H7 (cell line): ENCODE results near the gene TRIM28. TPM values are rescaled to one million over a fixed set of nuclear protein-coding genes. Genes with fewer than 3 reads are reported as not detected.

Source experiments
- DNase-seq: peaks from one replicate; pipeline ENCODE4 v3.0.0; 2012
- H3K27me3 ChIP-seq: 2 replicates; pipeline ENCODE4 v1.6.0; 2011; ENCODE audit warnings: mild to moderate bottlenecking, low read length; ENCODE audit not compliant: control insufficient read depth, insufficient read depth
- H3K36me3 ChIP-seq: replicated peaks from 2 replicates; pipeline ENCODE4 v1.5.1; 2011; ENCODE audit warnings: low read length; ENCODE audit not compliant: control insufficient read depth, insufficient read depth
- H3K4me3 ChIP-seq: 2 replicates; pipeline ENCODE4 v1.5.1; 2011; ENCODE audit warnings: low read depth, mild to moderate bottlenecking, control low read depth, low read length, moderate library complexity; ENCODE audit not compliant: insufficient read depth
- total RNA-seq: library from RNA; depleted of rRNA; stranded (reverse); fragments of >200 nt; shearing (Covaris generic); gene quantifications from 2 replicates; pipeline ENCODE4 v1.2.3, GENCODE V29; 2014

The TRIM28 gene
- total RNA-seq, 1 experiment from 2014 or later: 1,979 TPM

GRCh38 chr19:58514564-58515022, 29.3 kb upstream of the TRIM28 start:
- DNase-seq: no peak
- H3K4me3 ChIP-seq: peak overlapping the region; percentile 53
- no peaks in the 10 kb centered on the region; the same call in 1 of the 2 replicates for H3K36me3 ChIP-seq
- H3K27me3 ChIP-seq: no peaks in the 10 kb centered on the region

GRCh38 chr19:58515259-58515658, 28.6 kb upstream of the TRIM28 start:
- no peaks in the 10 kb centered on the region for H3K27me3 ChIP-seq
- no peaks in the 10 kb centered on the region; the same call in 1 of the 2 replicates for H3K36me3 ChIP-seq
- DNase-seq: no peak
- H3K4me3 ChIP-seq: no peak overlapping the region

DNA sequence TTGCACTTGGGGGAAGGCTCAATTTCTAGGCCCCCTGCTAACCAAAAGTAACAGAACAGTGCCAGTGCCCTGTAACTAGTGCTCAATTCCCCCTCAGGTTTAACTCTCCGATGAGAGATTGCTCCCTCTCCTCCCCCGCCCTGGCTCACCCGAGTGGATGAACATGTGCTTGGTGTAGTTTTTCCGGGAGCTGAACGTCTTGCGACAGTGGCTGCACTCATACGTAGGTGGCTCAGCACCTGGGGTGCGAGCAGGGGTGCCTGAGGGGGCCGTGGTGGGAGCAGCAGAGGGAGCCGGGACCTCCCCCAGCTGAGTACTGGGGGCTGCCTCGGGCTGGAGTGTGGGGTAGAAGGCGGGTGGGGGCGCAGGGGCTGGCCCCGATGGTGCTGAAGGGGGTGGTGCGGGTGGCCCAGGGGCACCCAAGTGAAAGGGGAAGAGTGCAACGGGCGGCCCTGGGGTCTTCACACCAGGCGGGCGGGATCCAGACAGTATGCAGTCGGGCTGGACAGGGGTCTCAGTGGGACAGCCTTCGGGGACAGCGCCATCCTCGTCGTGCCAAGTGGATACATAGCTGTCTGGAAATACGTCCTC, 27.5 kb upstream of the TRIM28 start:
- peak; percentile 46 for DNase-seq
- Histone ChIP-seq H3K4me3 (no peak overlapping the region), H3K36me3 (no peaks in the 10 kb centered on the region; the same call in 1 of the 2 replicates), H3K27me3 (no peaks in the 10 kb centered on the region)

GRCh38 chr19:58516964-58517833, 26.7 kb upstream of the TRIM28 start:
- no peaks in the 10 kb centered on the region; the same call in 1 of the 2 replicates for H3K36me3 ChIP-seq
- H3K27me3 ChIP-seq: no peaks in the 10 kb centered on the region
- no peak overlapping the region for H3K4me3 ChIP-seq
- peak; percentile 67 for DNase-seq

DNA sequence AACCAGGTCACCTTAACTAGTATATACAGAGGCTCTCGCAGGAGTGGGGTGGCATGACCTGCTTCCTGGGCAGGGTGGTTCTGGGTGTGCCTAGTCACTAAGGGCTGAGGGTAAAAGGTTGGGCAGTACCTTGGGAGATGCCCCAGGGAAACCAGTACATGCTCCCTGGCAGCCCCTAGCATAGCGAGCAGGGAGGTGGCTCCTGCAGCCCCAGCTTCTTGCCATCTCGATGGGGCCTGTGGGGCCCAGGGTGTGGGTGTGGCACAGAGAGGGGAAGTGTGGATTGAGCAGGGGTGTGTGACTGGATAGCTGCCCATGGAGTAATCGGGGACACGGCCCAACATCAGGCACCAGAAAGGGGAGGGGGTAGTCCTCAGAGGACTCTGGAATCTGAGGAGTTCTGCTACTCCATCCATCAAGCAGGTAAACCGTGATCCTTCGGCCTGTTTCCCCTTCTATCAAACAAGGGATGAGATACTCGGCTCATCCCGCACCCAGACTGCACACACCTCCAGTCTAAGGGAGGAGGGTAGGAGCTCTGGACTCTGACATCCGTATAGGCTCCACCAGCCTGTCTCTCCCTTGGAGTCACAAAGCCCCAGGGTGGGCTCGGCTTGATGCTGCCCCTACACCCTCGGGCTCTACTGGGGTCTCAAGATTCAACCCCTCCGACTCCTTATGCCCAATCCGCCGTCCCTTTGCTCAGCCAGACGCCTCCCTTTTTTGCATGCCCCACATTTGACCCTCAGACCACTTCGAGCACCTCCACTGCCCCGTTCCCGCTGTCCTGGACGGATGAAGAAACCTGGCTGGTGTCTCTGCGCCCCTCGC, 25.4 kb upstream of the TRIM28 start:
- H3K4me3 ChIP-seq: peak overlapping the region; percentile 83
- no peaks in the 10 kb centered on the region; the same call in 1 of the 2 replicates for H3K36me3 ChIP-seq
- no peaks in the 10 kb centered on the region for H3K27me3 ChIP-seq
- peak; percentile 45 for DNase-seq

DNA sequence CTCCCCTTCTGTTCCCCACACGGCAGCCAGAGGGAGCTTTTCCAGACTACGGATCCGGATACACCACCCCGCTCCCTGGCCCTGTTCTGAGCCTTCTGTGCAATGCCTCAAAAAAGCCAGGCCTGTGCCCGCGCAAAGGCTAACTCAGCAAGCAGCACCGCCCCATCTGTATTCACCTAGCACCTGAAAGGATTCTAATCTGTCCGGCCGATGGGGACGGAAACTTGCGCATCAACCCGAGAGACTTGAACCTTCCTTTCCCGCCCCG, 24.8 kb upstream of the TRIM28 start:
- DNase-seq: peak; percentile 93
- Histone ChIP-seq H3K27me3 (no peaks in the 10 kb centered on the region), H3K4me3 (peak overlapping the region; percentile 83), H3K36me3 (no peaks in the 10 kb centered on the region; the same call in 1 of the 2 replicates)

DNA sequence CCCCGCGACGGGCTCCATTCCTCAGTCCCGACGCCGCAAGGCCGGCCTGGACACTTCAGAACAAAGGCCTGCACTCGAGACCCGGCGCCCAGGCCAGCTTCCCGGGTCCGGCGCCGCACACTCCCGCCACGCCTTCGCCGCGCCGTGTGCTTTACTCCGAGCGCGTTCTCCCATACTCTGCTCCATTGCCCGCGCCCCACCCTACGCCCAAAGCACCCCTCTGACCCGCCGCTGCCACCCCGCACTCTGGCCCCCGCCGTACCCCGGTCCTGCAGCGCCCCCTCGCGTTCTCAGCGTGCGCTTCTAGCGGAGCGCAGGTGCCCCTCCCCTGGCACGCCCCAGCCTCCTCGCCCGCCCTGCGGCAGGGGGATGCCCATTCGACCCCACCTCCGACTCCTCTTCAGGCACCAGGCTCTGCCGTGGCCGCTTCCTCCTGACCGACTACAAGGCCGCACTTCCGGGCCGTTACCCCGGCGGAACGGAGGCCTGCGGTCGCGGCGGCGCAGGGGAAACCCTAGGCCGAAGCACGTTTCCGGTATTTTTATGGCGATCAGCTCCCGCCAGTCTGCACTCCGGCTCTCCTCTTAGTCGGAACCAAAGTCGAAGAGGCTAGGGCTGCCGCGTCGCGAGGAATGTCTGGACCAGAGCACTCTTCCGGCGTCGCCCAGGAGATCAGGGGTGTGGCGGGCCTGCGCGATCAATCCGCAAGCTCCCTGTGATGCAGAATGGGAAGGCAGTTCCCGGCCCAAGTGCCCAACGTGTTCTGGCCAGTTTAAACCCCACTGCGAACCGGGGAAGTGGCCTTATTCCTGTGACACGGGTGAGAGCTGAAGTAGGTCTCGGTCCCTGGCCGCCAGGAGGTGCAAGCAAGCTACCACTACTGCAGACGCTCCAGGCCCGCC, 24.3 kb upstream of the TRIM28 start, which contains the start of gene ZBTB45:
TSS of gene ZBTB45 (minus strand) at position 456 of the 902 bp plus-strand sequence. CDS start 2,137 bp downstream, outside the sequence.
- DNase-seq: peak; percentile 98
- H3K36me3 ChIP-seq: no peaks in the 10 kb centered on the region; the same call in 1 of the 2 replicates
- H3K27me3 ChIP-seq: no peaks in the 10 kb centered on the region
- H3K4me3 ChIP-seq: peak within 1 kb of the TSS; percentile 83

GRCh38 chr19:58520257-58520599, 23.6 kb upstream of the TRIM28 start:
- Histone ChIP-seq H3K36me3 (no peaks in the 10 kb centered on the region; the same call in 1 of the 2 replicates), H3K27me3 (no peaks in the 10 kb centered on the region), H3K4me3 (peak overlapping the region; percentile 83)
- DNase-seq: no peak

DNA sequence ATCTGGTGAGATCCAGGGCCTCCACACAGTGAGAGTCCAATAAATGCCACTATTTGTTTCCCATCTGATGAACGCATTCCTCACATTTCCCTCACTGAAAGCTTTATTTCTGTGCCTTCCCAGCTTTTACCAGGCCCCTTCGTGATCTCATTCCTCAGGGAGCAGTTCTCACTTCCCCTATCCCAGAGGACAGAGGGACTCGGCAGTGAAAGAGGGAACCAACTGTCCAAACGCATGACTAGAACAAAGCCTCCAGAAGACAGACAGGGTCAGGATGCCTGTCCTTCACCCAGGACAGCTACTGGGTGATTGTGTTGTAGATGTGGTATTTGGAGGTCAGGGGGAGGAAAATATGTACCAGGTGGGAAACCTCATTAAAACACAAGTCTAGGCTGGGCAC, 22.2 kb upstream of the TRIM28 start:
- no peak for DNase-seq
- no peak overlapping the region for H3K4me3 ChIP-seq
- no peaks in the 10 kb centered on the region for H3K27me3 ChIP-seq
- no peaks in the 10 kb centered on the region; the same call in 1 of the 2 replicates for H3K36me3 ChIP-seq

DNA sequence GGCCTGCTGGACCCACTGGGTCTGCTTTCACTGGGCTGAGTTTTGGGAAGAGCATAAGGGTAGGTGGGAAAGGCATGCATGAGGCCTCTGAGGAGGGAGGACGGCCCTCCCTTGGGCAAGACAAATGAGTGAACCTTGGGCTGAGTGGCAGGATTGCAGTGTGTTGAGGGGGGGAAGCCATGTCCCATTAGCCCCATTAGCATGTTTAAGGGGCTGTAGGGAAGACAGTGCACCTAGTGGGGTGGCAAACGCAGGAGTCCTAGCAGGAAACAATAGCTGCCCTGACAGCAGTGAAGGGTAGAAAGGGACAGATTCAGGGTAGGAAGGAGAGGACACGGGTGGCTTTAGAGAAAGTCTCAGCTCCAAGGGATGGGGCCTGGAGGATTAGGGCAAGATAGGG, 21.2 kb upstream of the TRIM28 start:
- no peaks in the 10 kb centered on the region for H3K27me3 ChIP-seq
- no peak overlapping the region for H3K4me3 ChIP-seq
- no peaks in the 10 kb centered on the region for H3K36me3 ChIP-seq
- DNase-seq: peak; percentile 46

DNA sequence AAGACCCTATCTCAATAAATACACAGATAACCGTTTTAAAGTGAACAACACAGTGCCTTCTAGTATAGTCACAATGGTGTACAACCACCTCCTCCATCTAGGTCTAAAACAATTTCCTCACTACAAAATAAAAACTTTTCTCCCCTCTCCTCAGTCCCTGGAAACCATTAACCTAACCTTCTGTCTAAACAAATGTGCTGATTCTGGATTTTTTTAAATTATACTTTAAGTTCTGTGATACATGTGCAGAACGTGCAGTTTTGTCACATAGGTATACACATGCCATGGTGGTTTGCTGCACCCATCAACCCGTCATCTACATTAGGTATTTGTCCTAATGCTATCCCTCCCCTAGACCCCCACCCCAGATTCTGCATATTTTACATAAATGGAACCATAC, 14.5 kb upstream of the TRIM28 start:
- no peaks in the 10 kb centered on the region for H3K36me3 ChIP-seq
- H3K4me3 ChIP-seq: no peak overlapping the region
- no peak for DNase-seq
- no peaks in the 10 kb centered on the region for H3K27me3 ChIP-seq

- H3K27me3 ChIP-seq: no peaks in the 10 kb centered on the region
- DNase-seq: no peak
- H3K36me3 ChIP-seq: no peaks in the 10 kb centered on the region
- no peak overlapping the region for H3K4me3 ChIP-seq
Observed at GRCh38 chr19:58531034-58531840, 12.6 kb upstream of the TRIM28 start.

DNA sequence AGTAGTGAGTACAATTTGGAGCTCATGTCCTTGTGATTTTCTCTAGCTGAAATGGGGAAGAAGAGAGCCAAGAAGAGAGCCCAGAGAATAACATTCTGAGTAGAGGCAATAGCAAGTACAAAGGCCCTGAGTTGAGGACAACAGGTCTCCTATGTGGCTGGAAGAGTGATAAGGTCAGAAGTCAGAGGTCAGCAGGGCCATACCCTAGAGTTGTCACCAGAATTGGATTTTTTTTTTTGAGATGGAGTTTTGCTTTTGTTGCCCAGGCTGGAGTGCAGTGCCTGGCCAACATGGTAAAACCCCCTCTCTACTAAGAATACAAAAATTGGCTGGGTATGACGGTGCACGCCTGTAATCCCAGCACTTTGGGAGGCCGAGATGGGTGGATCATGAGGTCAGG, 8.0 kb upstream of the TRIM28 start:
- Histone ChIP-seq H3K27me3 (peaks cover 6% of the 10 kb centered on the region), H3K36me3 (no peaks in the 10 kb centered on the region), H3K4me3 (no peak overlapping the region)
- no peak for DNase-seq
